ENCODE measurements around the gene SELE.

DNA sequence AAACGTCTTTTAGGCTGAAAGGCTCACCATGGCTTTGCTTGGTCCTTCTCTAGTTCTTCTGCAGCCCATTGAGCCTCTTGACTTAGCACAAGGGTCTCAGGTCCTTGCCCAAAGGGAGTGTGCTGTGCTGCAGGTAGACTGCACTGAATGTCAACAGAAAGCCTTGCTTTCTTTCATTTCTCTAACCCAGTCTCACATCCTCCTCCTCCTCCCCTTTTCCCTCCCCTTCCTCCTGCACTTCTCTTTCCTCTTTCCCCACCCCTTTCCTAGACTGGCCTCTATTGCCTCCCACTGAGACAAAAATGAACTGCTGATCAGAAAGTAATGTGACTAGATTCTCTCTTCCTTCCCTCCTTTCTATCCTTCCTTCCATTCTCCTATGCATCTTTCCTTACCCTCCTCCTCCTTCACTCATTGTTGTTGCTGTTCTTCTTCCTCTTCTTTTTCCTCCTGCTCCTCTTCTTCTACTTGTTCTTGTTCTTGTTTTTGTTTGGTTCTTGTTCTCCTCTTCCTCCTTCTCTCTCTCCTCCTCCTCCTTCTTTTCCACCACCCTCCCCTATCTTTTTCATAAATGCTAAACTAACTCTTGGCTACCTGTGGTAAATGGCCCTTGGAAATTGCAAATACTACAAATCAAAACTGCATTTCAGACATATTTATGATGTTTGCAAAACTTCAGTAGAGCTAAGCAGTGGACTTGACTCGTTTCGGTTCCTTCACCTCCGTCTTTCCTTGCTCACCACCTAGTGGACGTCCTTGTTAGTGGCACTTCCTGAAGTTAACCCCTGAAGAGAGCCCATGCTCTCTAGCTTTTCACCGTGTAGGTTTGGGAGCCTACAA, 22.2 kb downstream of the SELE start, which contains the start of gene SELL:
- no peak for TF ChIP-seq POLR2A (IDR thresholded peaks at IDR 0.05; ENCODE audit: low read depth)
- TF ChIP-seq, protein P1, sequence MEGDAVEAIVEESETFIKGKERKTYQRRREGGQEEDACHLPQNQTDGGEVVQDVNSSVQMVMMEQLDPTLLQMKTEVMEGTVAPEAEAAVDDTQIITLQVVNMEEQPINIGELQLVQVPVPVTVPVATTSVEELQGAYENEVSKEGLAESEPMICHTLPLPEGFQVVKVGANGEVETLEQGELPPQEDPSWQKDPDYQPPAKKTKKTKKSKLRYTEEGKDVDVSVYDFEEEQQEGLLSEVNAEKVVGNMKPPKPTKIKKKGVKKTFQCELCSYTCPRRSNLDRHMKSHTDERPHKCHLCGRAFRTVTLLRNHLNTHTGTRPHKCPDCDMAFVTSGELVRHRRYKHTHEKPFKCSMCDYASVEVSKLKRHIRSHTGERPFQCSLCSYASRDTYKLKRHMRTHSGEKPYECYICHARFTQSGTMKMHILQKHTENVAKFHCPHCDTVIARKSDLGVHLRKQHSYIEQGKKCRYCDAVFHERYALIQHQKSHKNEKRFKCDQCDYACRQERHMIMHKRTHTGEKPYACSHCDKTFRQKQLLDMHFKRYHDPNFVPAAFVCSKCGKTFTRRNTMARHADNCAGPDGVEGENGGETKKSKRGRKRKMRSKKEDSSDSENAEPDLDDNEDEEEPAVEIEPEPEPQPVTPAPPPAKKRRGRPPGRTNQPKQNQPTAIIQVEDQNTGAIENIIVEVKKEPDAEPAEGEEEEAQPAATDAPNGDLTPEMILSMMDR (IDR thresholded peaks at IDR 0.05) = peak; percentile 53 to 70 (median 58)
- no peak for TF ChIP-seq EP300 (IDR thresholded peaks at IDR 0.05)

Data from esophagus muscularis mucosa (tissue), 4 donors.